OCI-LY1 (cell line): Measurements from ENCODE around the gene AFF2.

Source experiments
- EZH2 ChIP-seq: fragments of 200-600 bp; sonication (generic), shearing (Covaris generic); IDR thresholded peaks from 2 replicates; pipeline ENCODE4 v1.8.0; 2017; ENCODE audit warnings: borderline replicate concordance, mixed run types, mild to moderate bottlenecking, antibody characterized with exemption, low read length, moderate library complexity, mixed read lengths
- TF ChIP-seq, protein P1 (sequence below): fragments of 200-600 bp; sonication (generic), shearing (Covaris generic); IDR thresholded peaks from 2 replicates; pipeline ENCODE4 v1.5.1; 2017; ENCODE audit warnings: mild to moderate bottlenecking, antibody characterized with exemption, low read length, moderate library complexity, mixed read lengths

DNA sequence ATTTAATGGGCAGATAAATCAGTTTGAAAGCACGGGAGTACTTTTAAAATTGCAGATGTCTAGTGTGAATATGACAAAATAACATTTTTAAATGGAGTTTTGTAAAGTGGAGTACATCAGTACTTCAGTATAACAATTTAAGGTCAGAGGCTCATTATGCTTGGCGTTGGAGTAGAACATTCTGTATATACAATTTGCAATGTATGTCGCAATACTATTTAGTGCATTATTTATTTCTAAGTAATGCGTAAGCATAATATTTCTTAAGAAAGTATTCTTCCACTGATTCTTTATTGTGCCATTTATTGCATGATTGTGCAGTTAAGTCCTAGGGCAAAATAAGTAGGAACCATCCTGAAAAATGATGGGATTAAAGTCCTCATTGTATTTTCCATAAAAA lies 461.6 kb downstream of the AFF2 start:
- TF ChIP-seq, protein P1, sequence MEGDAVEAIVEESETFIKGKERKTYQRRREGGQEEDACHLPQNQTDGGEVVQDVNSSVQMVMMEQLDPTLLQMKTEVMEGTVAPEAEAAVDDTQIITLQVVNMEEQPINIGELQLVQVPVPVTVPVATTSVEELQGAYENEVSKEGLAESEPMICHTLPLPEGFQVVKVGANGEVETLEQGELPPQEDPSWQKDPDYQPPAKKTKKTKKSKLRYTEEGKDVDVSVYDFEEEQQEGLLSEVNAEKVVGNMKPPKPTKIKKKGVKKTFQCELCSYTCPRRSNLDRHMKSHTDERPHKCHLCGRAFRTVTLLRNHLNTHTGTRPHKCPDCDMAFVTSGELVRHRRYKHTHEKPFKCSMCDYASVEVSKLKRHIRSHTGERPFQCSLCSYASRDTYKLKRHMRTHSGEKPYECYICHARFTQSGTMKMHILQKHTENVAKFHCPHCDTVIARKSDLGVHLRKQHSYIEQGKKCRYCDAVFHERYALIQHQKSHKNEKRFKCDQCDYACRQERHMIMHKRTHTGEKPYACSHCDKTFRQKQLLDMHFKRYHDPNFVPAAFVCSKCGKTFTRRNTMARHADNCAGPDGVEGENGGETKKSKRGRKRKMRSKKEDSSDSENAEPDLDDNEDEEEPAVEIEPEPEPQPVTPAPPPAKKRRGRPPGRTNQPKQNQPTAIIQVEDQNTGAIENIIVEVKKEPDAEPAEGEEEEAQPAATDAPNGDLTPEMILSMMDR, result no peak
- no peak for TF ChIP-seq EZH2
